Caco-2 (cell line): ENCODE results near the gene EFR3B. TPM values are rescaled to one million over a fixed set of nuclear protein-coding genes. Genes with fewer than 3 reads are reported as not detected.

Experiments used
- BruUV-seq: library from RNA; stranded (reverse); fragments of 400-500 nt; replicated peaks from 2 replicates; lab custom pipeline; 2021; lab: Mats Ljungman, UMichigan
- CTCF ChIA-PET: fragments of 300-600 bp; sonication (Branson Sonifier 250); formaldehyde crosslinking; loops from one replicate; lab custom pipeline; 2022; ENCODE audit warnings: antibody characterized with exemption; lab: Charles Lee
- POLR2A ChIA-PET: fragments of 300-600 bp; sonication (Branson Sonifier 250); formaldehyde crosslinking; loops from one replicate; lab custom pipeline; 2022; ENCODE audit warnings: antibody characterized with exemption; lab: Charles Lee
- DNase-seq, 2 experiments: peaks; one replicate each; pipeline versions ENCODE4 v3.0.0 to v3.0.0-alpha.2; 2020 to 2022
- H3K27me3 ChIP-seq: replicated peaks from 2 replicates; pipeline ENCODE4 v1.6.0; 2011; ENCODE audit warnings: low read length; ENCODE audit not compliant: control insufficient read depth, insufficient read depth
- H3K36me3 ChIP-seq: 2 replicates; pipeline ENCODE4 v1.5.1; 2011; ENCODE audit warnings: low read length; ENCODE audit not compliant: control insufficient read depth, insufficient read depth
- H3K4me1 ChIP-seq: fragments of 250-450 bp; sonication (Bioruptor Pico); 2 replicates; pipeline ENCODE4 v1.5.1; 2020; ENCODE audit warnings: mild to moderate bottlenecking
- H3K4me3 ChIP-seq: 2 replicates; pipeline ENCODE4 v1.5.1; 2011; ENCODE audit warnings: low read depth, mild to moderate bottlenecking, control low read depth, low read length
- H3K9me3 ChIP-seq: fragments of 250-450 bp; sonication (Bioruptor Pico); 2 replicates; pipeline ENCODE4 v1.5.1; 2020; ENCODE audit warnings: mild to moderate bottlenecking, moderate library complexity
- H3K27ac Mint-ChIP-seq: one replicate; pipeline ENCODE4 v1.8.0; 2022; ENCODE audit warnings: mixed read lengths; ENCODE audit not compliant: unreplicated experiment
- H3K27me3 Mint-ChIP-seq: one replicate; pipeline ENCODE4 v1.8.0; 2022; ENCODE audit warnings: mixed read lengths; ENCODE audit not compliant: insufficient read depth, unreplicated experiment
- H3K36me3 Mint-ChIP-seq: one replicate; pipeline ENCODE4 v1.8.0; 2022; ENCODE audit warnings: mild to moderate bottlenecking, mixed read lengths; ENCODE audit not compliant: insufficient read depth, unreplicated experiment
- H3K4me1 Mint-ChIP-seq: one replicate; pipeline ENCODE4 v1.8.0; 2022; ENCODE audit warnings: low read depth, mixed read lengths; ENCODE audit not compliant: unreplicated experiment
- H3K4me3 Mint-ChIP-seq: one replicate; pipeline ENCODE4 v1.8.0; 2022; ENCODE audit warnings: mild to moderate bottlenecking, moderate library complexity, mixed read lengths; ENCODE audit not compliant: unreplicated experiment
- H3K9me3 Mint-ChIP-seq: one replicate; pipeline ENCODE4 v1.8.0; 2022; ENCODE audit warnings: mixed read lengths; ENCODE audit not compliant: unreplicated experiment
- CTCF ChIP-seq, 2 experiments: fragments of 200-600 bp in 1 of 2; IDR thresholded peaks; 1 replicate in 1 of 2; 2 replicates in 1 of 2; pipeline versions ENCODE4 v1.5.1 to v1.8.0; 2011 to 2022; ENCODE audit warnings: antibody characterized with exemption in 1 of 2, control low read depth in 1 of 2, inconsistent platforms in 1 of 2, low read depth in 1 of 2, low read length in 1 of 2, mild to moderate bottlenecking in 1 of 2, moderate library complexity in 1 of 2; ENCODE audit not compliant: insufficient read depth in 1 of 2, severe bottlenecking in 1 of 2, unreplicated experiment in 1 of 2
- intact Hi-C: fragments of 100-400 bp; cut with micrococcal nuclease; formaldehyde crosslinking; loops from one replicate; pipeline ENCODE4 v1.10.0; 2022; ENCODE audit not compliant: unreplicated experiment
- total RNA-seq: library from RNA; stranded (reverse); gene quantifications from 2 replicates; pipeline ENCODE4 v1.2.3, GENCODE V29; 2022

Gene EFR3B
- total RNA-seq, 1 experiment from 2014 or later = 19.1 TPM

- no peaks in the 10 kb centered on the region for H3K9me3 ChIP-seq
- no TSS peak for BruUV-seq
- no peak for TF ChIP-seq CTCF (IDR thresholded peaks at IDR 0.05; ENCODE audit: insufficient read depth in 1 of 2, low read depth in 1 of 2, low read length in 1 of 2, severe bottlenecking in 1 of 2, unreplicated experiment in 1 of 2)
- no peak for DNase-seq
- H3K4me1 ChIP-seq = peaks cover 23% of the 10 kb centered on the region
- H3K4me3 ChIP-seq = no peak overlapping the region
- Mint-ChIP-seq H3K4me1 (peaks cover 20% of the 10 kb centered on the region), H3K9me3 (no peaks in the 10 kb centered on the region), H3K27me3 (no peaks in the 10 kb centered on the region), H3K27ac (no peak overlapping the region), H3K36me3 (no peaks in the 10 kb centered on the region), H3K4me3 (no peak overlapping the region)
- intact Hi-C loops = no loop called here
- ChIA-PET CTCF (no interaction called here), POLR2A (no interaction called here)
- no peaks in the 10 kb centered on the region for H3K27me3 ChIP-seq
- H3K36me3 ChIP-seq = no peaks in the 10 kb centered on the region
Observed at GRCh38 chr2:25021791-25022362, 20.0 kb upstream of the EFR3B start.

GRCh38 chr2:25023333-25023732, 18.5 kb upstream of the EFR3B start:
- H3K4me3 Mint-ChIP-seq = no peak overlapping the region
- no peak overlapping the region for H3K27ac Mint-ChIP-seq
- peaks cover 13% of the 10 kb centered on the region for H3K4me1 Mint-ChIP-seq
- no peaks in the 10 kb centered on the region for H3K9me3 Mint-ChIP-seq
- Histone ChIP-seq H3K36me3 (no peaks in the 10 kb centered on the region), H3K4me3 (no peak overlapping the region), H3K27me3 (no peaks in the 10 kb centered on the region), H3K9me3 (no peaks in the 10 kb centered on the region), H3K4me1 (peaks cover 17% of the 10 kb centered on the region)
- intact Hi-C loops = no loop called here
- no peaks in the 10 kb centered on the region for H3K36me3 Mint-ChIP-seq
- H3K27me3 Mint-ChIP-seq = no peaks in the 10 kb centered on the region
- TF ChIP-seq CTCF (IDR thresholded peaks at IDR 0.05; ENCODE audit: insufficient read depth in 1 of 2, low read depth in 1 of 2, low read length in 1 of 2, severe bottlenecking in 1 of 2, unreplicated experiment in 1 of 2) = no peak
- no TSS peak for BruUV-seq
- no peak for DNase-seq
- ChIA-PET POLR2A (no interaction called here), CTCF (interaction anchor here (0.6 kb wide), 1 partner anchor 163 kb away, joined by 5 read pairs; no protein-coding TSS in a partner anchor)

- POLR2A ChIA-PET = no interaction called here
- no peaks in the 10 kb centered on the region for H3K4me1 Mint-ChIP-seq
- no peaks in the 10 kb centered on the region for H3K36me3 ChIP-seq
- no peak overlapping the region for H3K4me3 ChIP-seq
- H3K9me3 Mint-ChIP-seq = no peaks in the 10 kb centered on the region
- no peak overlapping the region for H3K27ac Mint-ChIP-seq
- TF ChIP-seq CTCF (IDR thresholded peaks at IDR 0.05; ENCODE audit: insufficient read depth in 1 of 2, low read depth in 1 of 2, low read length in 1 of 2, severe bottlenecking in 1 of 2, unreplicated experiment in 1 of 2) = no peak
- no peaks in the 10 kb centered on the region for H3K4me1 ChIP-seq
- H3K4me3 Mint-ChIP-seq = no peak overlapping the region
- no peaks in the 10 kb centered on the region for H3K27me3 ChIP-seq
- no TSS peak for BruUV-seq
- CTCF ChIA-PET = interaction anchor here (0.5 kb wide), 1 partner anchor 357 kb away, joined by 3 read pairs; no protein-coding TSS in a partner anchor
- intact Hi-C loops = no loop called here
- DNase-seq = no peak
- no peaks in the 10 kb centered on the region for H3K36me3 Mint-ChIP-seq
- no peaks in the 10 kb centered on the region for H3K27me3 Mint-ChIP-seq
- H3K9me3 ChIP-seq = no peaks in the 10 kb centered on the region
Observed at GRCh38 chr2:25025229-25026007, 16.5 kb upstream of the EFR3B start.
